Islet of Langerhans (tissue), 1 donor: ENCODE results near the gene C3orf33.
"Not testable (repeated sequence)": the region's sequence is repeated elsewhere in the genome, so short reads cannot be mapped to it uniquely, and the experiment has no call there.

Experiments
- FAIRE-seq: peaks from one replicate; lab custom pipeline; 2011; peaks lifted over from hg19 to GRCh38; lab: Jason Lieb, UNC

The C3orf33 gene

GRCh38 chr3:155805802-155806618 is at the start of gene C3orf33:
Gene C3orf33, minus strand, starts transcription at chr3:155806278. Its CDS starts 26 bp downstream, at chr3:155806252.
- no peak for FAIRE-seq

- FAIRE-seq: peak; percentile 73
These were observed 48.3 kb upstream of the C3orf33 start, which contains the start of gene SLC33A1 for GRCh38 chr3:155854141-155854940. Gene SLC33A1, minus strand, starts transcription at chr3:155854427. Its CDS starts 430 bp downstream, at chr3:155853997.

- FAIRE-seq: no peak
These were observed 47.4 kb upstream of the C3orf33 start for GRCh38 chr3:155853214-155854140.

GRCh38 chr3:155852341-155852740 is 46.3 kb upstream of the C3orf33 start:
- no peak for FAIRE-seq

GRCh38 chr3:155849404-155849803 is 43.3 kb upstream of the C3orf33 start:
- not testable (repeated sequence) for FAIRE-seq

- no peak for FAIRE-seq
These were observed 41.9 kb upstream of the C3orf33 start for GRCh38 chr3:155847993-155848392.

- FAIRE-seq: no peak
These were observed 40.0 kb upstream of the C3orf33 start for GRCh38 chr3:155846119-155846518.

GRCh38 chr3:155843569-155843968 is 37.5 kb upstream of the C3orf33 start:
- FAIRE-seq: no peak

- FAIRE-seq: no peak
These were observed 29.4 kb upstream of the C3orf33 start for GRCh38 chr3:155835341-155836071.

GRCh38 chr3:155828490-155829098 is 22.5 kb upstream of the C3orf33 start:
- FAIRE-seq: peak; percentile 98

- FAIRE-seq: no peak
These were observed 9.0 kb upstream of the C3orf33 start for GRCh38 chr3:155815030-155815545.

- FAIRE-seq: not testable (repeated sequence)
These were observed 7.1 kb upstream of the C3orf33 start for GRCh38 chr3:155813224-155813623.

GRCh38 chr3:155809181-155809580 is 3.1 kb upstream of the C3orf33 start:
- FAIRE-seq: no peak

- no peak for FAIRE-seq
These were observed 1.7 kb upstream of the C3orf33 start for GRCh38 chr3:155807823-155808222.

GRCh38 chr3:155805204-155805801 is 775 bp downstream of the C3orf33 start:
- no peak for FAIRE-seq

GRCh38 chr3:155804323-155804722 is 1.8 kb downstream of the C3orf33 start:
- FAIRE-seq: no peak

- no peak for FAIRE-seq
These were observed 13.5 kb downstream of the C3orf33 start for GRCh38 chr3:155792532-155792931.

- FAIRE-seq: no peak
These were observed 14.9 kb downstream of the C3orf33 start for GRCh38 chr3:155791190-155791589.

GRCh38 chr3:155790272-155790925 is 15.7 kb downstream of the C3orf33 start:
- FAIRE-seq: no peak
